Measurements from ENCODE around the gene RBBP8NL. TPM values are rescaled to one million over a fixed set of nuclear protein-coding genes. Genes with fewer than 3 reads are reported as not detected.

RBBP8NL gene
- total and polyA plus RNA-seq, 2 of the 8 experiments (the other 6 are each of a cell fraction or from before 2014, with no cell fraction given) = 0.43 to 0.48 TPM

DNA sequence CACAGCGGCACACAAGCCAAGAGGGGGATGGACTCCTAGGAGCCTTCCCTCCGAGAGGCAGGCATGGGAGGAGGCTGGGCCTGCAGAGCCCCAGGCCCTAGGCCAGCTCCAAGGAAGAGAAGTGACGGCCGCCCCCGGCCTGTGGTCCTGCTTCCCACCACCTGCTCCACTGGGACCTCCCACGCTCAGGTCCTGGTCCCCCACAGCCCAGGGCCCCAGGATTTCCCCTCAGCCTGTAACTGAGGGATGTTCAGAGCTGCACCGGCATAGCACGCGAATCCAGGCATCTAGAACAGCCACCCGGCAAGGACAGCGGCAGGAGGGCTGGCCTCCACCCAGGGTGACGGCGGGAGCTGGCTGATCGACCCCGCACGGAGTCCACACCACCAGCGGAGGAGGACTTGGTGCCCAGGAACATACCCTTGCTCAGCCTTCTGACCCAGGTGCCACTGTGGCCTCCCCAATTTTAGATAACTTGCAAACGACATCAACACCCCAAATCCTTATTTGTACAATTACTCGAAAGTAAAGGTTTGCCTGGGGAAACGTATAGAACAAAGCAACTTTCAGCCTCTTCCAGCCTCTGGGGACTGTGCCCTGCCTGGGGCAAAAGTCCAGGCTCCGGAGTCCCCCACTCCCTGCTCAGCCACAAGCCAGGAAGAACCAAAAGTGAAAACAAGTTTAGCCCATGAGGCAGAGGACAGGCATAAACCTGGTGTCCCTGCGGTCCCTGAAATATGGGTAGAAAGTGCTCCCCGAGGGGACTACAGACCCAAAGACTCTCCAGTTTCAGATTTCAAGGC, 45.0 kb upstream of the RBBP8NL start:
- no peak overlapping the region for H4K91ac ChIP-seq (replicated peaks; ENCODE audit: insufficient read length, low read length)
- H4K8ac ChIP-seq (ENCODE audit: extremely low read depth, insufficient read depth, low read length) = no peak overlapping the region; the same call in 1 of the 2 replicates
- TF ChIP-seq POU5F1 (IDR thresholded peaks at IDR 0.05; ENCODE audit: low read depth, low read length) = no peak
- no peak for TF ChIP-seq JUN (IDR thresholded peaks at IDR 0.05; ENCODE audit: low read depth, low read length)
- no peaks in the 10 kb centered on the region for H3K9me3 ChIP-seq (ENCODE audit: insufficient read depth in 2 of 2, low read depth in 1 of 2, low read length in 1 of 2)
- H3K4ac ChIP-seq (replicated peaks; ENCODE audit: insufficient read length, low read depth, low read length) = no peak overlapping the region
- no peak overlapping the region for H2BK15ac ChIP-seq (ENCODE audit: low read length)
- H2BK12ac ChIP-seq (ENCODE audit: low read depth, low read length) = 0 out of 2 replicates have a peak overlapping the region, but pooled peaks have one; percentile 27
- no peak overlapping the region for H2BK20ac ChIP-seq (ENCODE audit: low read length)
- ChIA-PET POLR2A (ENCODE audit: partially characterized antibody) (no interaction called here), CTCF (ENCODE audit: partially characterized antibody) (interaction anchor here (0.5 to 1.7 kb wide), 7 partner anchors 12 to 476 kb away, joined by 3 to 6 read pairs (median 3); no protein-coding TSS in a partner anchor)
- no peak overlapping the region for H3K14ac ChIP-seq (ENCODE audit: insufficient read length)
- peaks cover 37 to 49% (median 46%) of the 10 kb centered on the region in 4 experiments for H3K27me3 ChIP-seq (replicated peaks in 1 of 4; ENCODE audit: control insufficient read depth in 3 of 4, extremely low read depth in 1 of 4, insufficient read depth in 3 of 4, low read length in 3 of 4)
- 90% methylated on average over 20 of the region's 23 CpGs; no CpG with 5 or more reads in 1 of the 2 experiments for WGBS, 2 experiments (ENCODE audit: extremely low coverage in 1 of 2, insufficient coverage in 1 of 2, insufficient read length in 1 of 2, insufficient replicate concordance in 2 of 2, low coverage in 1 of 2, low lambda C conversion rate in 2 of 2, missing lambda C conversion rate in 1 of 2)
- no peak overlapping the region for H2AK5ac ChIP-seq (ENCODE audit: low read depth, low read length)
- no peak overlapping the region for H2BK5ac ChIP-seq (ENCODE audit: low read depth, low read length)
- no peak overlapping the region for H3K4me3 ChIP-seq (ENCODE audit: extremely low read depth in 1 of 4, insufficient read depth in 2 of 4, low read depth in 3 of 4, low read length in 4 of 4)
- peaks cover 0 to 3% of the 10 kb centered on the region in 2 experiments for H4K20me1 ChIP-seq (replicated peaks in 1 of 2; ENCODE audit: control insufficient read depth in 1 of 2, insufficient read depth in 2 of 2, low read length in 2 of 2)
- H3K27ac ChIP-seq (ENCODE audit: low read depth, low read length) = no peak overlapping the region
- H3K4me2 ChIP-seq (ENCODE audit: insufficient read depth in 1 of 2, low read depth in 2 of 2, low read length in 2 of 2) = no peak overlapping the region
- H2AFZ ChIP-seq (ENCODE audit: low read length) = no peak overlapping the region
- H2BK120ac ChIP-seq (replicated peaks; ENCODE audit: low read depth, low read length) = no peak overlapping the region
- H3K79me2 ChIP-seq (ENCODE audit: control insufficient read depth in 1 of 2, insufficient read depth in 2 of 2, low read length in 2 of 2) = no peaks in the 10 kb centered on the region
- no peak for FAIRE-seq
- H3K36me3 ChIP-seq (ENCODE audit: control insufficient read depth in 2 of 4, insufficient read depth in 4 of 4, low read length in 3 of 4) = peaks cover 0 to 7% (median 0%) of the 10 kb centered on the region in 4 experiments; a peak in 1 of 8 replicates
- DNase-seq (ENCODE audit: low read depth in 1 of 2, low spot score in 2 of 2) = no peak
- no peak overlapping the region for H4K5ac ChIP-seq (ENCODE audit: insufficient read length, low read depth, low read length)
- H3K23ac ChIP-seq (ENCODE audit: insufficient read length) = no peak overlapping the region
- H3K79me1 ChIP-seq (ENCODE audit: low read depth, low read length) = no peaks in the 10 kb centered on the region
- H3K56ac ChIP-seq (replicated peaks; ENCODE audit: insufficient read length, low read depth, low read length) = no peak overlapping the region
- H3K23me2 ChIP-seq (ENCODE audit: low read depth, low read length) = peaks cover 21% of the 10 kb centered on the region; the same call in 1 of the 2 replicates
- no peak overlapping the region for H3K18ac ChIP-seq (ENCODE audit: extremely low read depth, low read length)
- H3K4me1 ChIP-seq (replicated peaks in 1 of 4; ENCODE audit: control insufficient read depth in 3 of 4, insufficient read depth in 4 of 4, low read length in 3 of 4) = peaks cover 0 to 12% (median 7%) of the 10 kb centered on the region in 4 experiments; a peak in 6 of 7 replicates
- no peak overlapping the region for H3K9ac ChIP-seq (replicated peaks in 1 of 4; ENCODE audit: extremely low read depth in 1 of 4, low read depth in 3 of 4, low read length in 3 of 4)

Measured in H1 (cell line).